Left ventricle myocardium inferior (tissue), 1 donor: ENCODE results near the gene MDFIC. TPM values are rescaled to one million over a fixed set of nuclear protein-coding genes. Genes with fewer than 3 reads are reported as not detected.

ENCODE experiments used
- DNase-seq: peaks from one replicate; pipeline ENCODE4 v3.0.0-alpha.2; 2020
- H3K27ac ChIP-seq: fragments of 200-600 bp; replicated peaks from 2 replicates; pipeline ENCODE4 v1.8.0; 2021
- H3K27me3 ChIP-seq: fragments of 200-600 bp; 2 replicates; pipeline ENCODE4 v1.8.0; 2021; ENCODE audit warnings: low read depth
- H3K36me3 ChIP-seq: fragments of 200-600 bp; 2 replicates; pipeline ENCODE4 v1.8.0; 2021
- H3K4me1 ChIP-seq: fragments of 200-600 bp; 2 replicates; pipeline ENCODE4 v1.8.0; 2021
- H3K4me3 ChIP-seq: fragments of 200-600 bp; 2 replicates; pipeline ENCODE4 v1.8.0; 2021; ENCODE audit warnings: mild to moderate bottlenecking, moderate library complexity
- H3K9me3 ChIP-seq: fragments of 200-600 bp; replicated peaks from 2 replicates; pipeline ENCODE4 v1.8.0; 2021
- intact Hi-C: fragments of 100-400 bp; cut with micrococcal nuclease; formaldehyde crosslinking; loops from one replicate; pipeline ENCODE4 v1.11.0; 2022
- total RNA-seq: library from RNA; stranded (reverse); fragmentation: NEBNext Ultra II Directional; extraction: Animal tissue kit (Norgen Biotek cat#: 25700); gene quantifications from one replicate; pipeline ENCODE4 v1.2.1, GENCODE V29; 2021
- TF ChIP-seq, protein P1 (sequence below): fragments of 200-600 bp; IDR thresholded peaks from 2 replicates; pipeline ENCODE4 v1.8.0; 2021; ENCODE audit warnings: antibody characterized with exemption, mild to moderate bottlenecking, borderline replicate concordance
- donor health status: DM: no; HTN: yes; CAD: no; lungs with severe emphysema.

The MDFIC gene
- total RNA-seq, 1 donor from 2014 or later, result 26.5 TPM

- H3K36me3 ChIP-seq, result no peaks in the 10 kb centered on the region
- no peaks in the 10 kb centered on the region for H3K27me3 ChIP-seq
- no peak overlapping the region for H3K4me3 ChIP-seq
- no peaks in the 10 kb centered on the region for H3K4me1 ChIP-seq
- no peak for DNase-seq
- intact Hi-C loops, result no loop called here
- H3K9me3 ChIP-seq, result no peaks in the 10 kb centered on the region
- TF ChIP-seq, protein P1, sequence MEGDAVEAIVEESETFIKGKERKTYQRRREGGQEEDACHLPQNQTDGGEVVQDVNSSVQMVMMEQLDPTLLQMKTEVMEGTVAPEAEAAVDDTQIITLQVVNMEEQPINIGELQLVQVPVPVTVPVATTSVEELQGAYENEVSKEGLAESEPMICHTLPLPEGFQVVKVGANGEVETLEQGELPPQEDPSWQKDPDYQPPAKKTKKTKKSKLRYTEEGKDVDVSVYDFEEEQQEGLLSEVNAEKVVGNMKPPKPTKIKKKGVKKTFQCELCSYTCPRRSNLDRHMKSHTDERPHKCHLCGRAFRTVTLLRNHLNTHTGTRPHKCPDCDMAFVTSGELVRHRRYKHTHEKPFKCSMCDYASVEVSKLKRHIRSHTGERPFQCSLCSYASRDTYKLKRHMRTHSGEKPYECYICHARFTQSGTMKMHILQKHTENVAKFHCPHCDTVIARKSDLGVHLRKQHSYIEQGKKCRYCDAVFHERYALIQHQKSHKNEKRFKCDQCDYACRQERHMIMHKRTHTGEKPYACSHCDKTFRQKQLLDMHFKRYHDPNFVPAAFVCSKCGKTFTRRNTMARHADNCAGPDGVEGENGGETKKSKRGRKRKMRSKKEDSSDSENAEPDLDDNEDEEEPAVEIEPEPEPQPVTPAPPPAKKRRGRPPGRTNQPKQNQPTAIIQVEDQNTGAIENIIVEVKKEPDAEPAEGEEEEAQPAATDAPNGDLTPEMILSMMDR, result no peak
- H3K27ac ChIP-seq, result no peak overlapping the region
Observed at GRCh38 chr7:115066634-115067033, 144.7 kb downstream of the MDFIC start.

- H3K4me1 ChIP-seq, result no peaks in the 10 kb centered on the region
- DNase-seq, result no peak
- TF ChIP-seq, protein P1, result no peak
- no peaks in the 10 kb centered on the region for H3K36me3 ChIP-seq
- H3K27me3 ChIP-seq, result no peaks in the 10 kb centered on the region
- H3K9me3 ChIP-seq, result no peaks in the 10 kb centered on the region
- no peak overlapping the region for H3K27ac ChIP-seq
- no peak overlapping the region for H3K4me3 ChIP-seq
- intact Hi-C loops, result no loop called here
Observed at GRCh38 chr7:115068220-115068619, 146.3 kb downstream of the MDFIC start.
